Stimulated activated CD8-positive, alpha-beta memory T cell treated with anti-CD3 and anti-CD28 coated beads, Interleukin-4, amount 100 ng/mL, for 24 hours (primary cell): Measurements from ENCODE around the gene SLC22A23.
"Not testable (repeated sequence)": the region's sequence is repeated elsewhere in the genome, so short reads cannot be mapped to it uniquely, and the experiment has no call there.

Source experiments
- DNase-seq: peaks from one replicate; pipeline ENCODE4 v3.0.0-alpha.2; 2020; ENCODE audit warnings: low read depth

The SLC22A23 gene

DNA sequence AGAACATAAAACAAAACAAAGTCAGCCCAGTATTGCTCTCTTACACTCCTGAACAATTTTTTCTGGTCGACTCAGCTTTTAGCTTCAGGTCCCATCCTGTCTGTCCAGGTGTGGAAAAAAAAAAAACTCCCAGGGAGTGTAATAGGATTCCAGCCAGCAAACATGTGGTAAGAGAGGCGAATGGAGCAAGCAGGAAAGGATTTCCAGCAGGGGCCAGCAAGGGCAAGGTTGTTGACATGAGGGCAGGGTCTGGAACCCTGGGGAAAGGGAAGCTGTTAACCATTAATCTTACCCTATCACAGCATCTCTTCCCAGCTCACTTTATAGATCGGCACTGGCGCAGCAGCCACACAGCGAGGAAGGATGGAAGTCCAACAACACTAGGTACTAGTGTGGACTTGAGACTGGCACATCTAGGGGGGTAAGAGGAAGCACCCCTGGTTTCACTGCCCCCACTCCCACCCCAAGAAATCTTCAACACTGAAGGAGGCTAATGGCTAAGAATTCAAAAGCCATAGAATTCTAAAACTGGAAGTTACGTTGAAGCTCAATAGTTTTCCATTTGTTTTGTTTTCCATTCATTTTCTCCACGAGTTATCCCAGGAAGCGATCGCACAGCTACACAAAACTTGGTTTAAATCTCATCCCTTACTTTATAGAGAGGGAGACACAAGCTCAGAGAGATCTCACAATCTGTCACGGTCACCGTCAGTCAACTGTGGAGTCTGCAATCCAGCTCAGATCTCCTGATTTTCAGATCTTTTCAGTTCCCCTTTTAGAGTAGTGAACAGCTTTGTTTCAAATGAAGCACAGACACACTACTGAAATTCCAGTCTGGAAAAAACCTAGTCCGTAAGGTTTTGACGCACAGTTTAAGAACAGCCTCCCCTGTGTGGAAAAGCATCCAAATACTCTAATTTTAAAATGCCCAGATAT is 53.3 kb downstream of the SLC22A23 start:
- DNase-seq = no peak

DNA sequence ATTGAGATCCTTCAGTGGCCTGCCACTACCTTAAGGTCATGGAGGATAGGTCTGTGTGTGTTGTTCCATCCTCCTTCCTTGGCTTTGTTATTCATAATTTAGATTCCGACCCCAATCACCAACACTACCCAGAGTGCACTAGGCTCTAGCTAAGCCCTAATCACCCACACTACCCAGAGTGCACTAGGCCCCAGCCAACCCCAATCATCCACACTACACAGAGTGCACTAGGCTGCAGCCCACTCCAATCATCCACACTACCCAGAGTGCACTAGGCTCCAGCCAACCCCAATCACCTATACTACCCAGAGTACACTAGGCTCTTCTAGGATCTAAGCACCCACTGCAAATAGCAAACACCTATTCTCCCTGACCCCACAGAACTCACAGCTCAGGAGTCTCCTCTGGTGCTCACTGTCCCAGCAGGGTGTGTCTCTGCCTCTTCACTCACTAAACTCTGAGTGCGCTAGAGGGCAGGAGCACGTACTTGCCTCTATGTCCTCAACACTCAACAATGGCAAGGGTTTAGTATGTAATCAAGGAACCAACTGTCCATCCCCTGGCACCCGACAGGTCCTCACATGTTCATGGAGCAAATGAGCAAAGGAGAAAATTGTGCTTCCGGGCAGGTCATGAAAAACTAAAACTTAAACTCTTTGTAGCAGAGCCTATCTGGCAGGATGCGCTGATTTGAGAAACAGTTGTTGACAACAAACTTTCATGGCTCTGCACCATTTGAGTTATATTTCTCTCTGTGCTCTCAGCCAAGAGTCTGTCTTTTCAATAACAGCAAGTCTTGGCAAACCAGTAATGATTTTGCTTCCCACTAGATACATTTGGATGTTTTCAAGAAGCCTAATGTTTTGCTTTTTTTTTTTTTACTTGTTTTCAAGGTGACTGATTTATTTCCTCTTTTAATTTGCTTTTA is 54.3 kb downstream of the SLC22A23 start:
- no peak for DNase-seq

DNA sequence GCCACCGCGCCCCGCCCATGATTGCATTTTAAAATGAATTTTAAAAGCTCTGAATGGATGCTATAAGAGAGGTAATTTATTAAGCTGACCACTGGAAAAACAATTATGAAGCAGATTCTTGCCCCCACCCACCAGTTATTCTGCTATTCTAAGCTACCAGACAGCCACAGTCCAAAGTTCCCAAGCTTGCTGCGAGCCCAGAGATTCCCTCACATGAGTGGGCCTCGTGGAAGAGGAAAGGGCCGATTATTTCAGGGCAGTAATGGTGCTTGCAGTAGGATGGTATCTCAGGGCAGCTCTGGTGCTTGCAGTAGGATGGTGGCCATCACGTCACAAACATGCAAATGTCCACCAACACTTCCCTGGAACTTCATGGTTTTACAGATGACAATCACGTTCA is 56.7 kb downstream of the SLC22A23 start:
- DNase-seq = no peak

DNA sequence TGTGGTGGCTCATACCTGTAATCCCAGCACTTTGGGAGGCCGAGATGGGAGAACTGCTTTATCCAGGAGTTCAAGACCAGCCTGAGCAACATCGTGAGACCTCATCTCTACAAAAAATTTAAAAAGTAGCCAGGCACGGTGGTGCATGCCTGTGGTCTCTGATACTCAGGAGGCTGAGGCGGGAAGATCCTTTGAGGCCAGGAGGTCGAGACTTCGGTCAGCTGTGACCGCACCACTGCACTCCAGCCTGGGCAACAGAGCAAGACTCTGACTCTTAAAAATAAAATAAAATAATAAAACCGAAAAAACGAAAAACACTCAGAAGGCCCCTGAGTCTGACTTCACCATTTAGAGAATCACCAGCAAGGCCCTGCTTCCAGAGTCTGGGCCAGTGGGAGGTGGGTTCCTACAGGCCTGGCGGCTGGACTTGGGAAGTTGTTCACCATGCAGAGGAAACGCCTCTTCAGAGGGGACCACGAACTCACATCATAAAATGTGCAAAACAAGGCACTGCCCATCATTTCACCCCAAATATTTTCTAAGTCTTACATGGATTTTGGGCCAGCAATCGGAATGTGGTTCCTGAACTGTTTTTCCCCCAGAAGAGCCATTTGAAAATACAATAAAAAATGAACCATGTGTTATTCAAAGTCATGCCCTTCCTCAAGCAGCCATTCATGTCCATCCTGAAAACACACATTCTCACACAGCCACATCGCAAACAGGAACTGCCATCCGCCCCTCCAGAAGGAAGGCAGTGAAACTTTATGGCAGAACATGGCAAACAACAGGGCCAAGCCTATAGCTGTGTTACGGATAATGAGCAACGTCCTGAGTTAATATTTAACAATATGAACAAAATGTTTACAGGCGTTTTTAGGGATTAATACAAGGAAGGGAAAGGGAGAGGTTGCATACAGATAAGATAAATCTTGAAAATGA is 57.8 kb downstream of the SLC22A23 start:
- no peak for DNase-seq

DNA sequence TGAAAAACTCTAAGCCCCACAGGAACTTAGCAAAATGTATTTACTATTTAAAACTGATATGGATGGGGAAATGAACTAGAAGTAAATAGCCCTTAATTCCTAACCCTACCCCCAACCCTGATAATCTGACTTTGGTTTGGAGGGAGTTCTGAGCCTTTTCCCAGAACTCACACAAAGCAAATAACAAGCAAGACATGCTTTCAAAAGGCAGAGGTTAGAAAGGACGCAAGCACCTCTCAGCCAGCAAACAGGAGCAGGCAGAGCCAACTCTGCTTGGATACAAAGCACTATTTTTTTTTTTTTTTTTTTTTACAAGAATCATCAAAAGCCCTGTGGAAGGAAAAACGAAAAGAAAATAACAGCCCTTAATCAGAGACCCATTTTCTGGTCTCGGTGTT is 58.7 kb downstream of the SLC22A23 start:
- no peak for DNase-seq

DNA sequence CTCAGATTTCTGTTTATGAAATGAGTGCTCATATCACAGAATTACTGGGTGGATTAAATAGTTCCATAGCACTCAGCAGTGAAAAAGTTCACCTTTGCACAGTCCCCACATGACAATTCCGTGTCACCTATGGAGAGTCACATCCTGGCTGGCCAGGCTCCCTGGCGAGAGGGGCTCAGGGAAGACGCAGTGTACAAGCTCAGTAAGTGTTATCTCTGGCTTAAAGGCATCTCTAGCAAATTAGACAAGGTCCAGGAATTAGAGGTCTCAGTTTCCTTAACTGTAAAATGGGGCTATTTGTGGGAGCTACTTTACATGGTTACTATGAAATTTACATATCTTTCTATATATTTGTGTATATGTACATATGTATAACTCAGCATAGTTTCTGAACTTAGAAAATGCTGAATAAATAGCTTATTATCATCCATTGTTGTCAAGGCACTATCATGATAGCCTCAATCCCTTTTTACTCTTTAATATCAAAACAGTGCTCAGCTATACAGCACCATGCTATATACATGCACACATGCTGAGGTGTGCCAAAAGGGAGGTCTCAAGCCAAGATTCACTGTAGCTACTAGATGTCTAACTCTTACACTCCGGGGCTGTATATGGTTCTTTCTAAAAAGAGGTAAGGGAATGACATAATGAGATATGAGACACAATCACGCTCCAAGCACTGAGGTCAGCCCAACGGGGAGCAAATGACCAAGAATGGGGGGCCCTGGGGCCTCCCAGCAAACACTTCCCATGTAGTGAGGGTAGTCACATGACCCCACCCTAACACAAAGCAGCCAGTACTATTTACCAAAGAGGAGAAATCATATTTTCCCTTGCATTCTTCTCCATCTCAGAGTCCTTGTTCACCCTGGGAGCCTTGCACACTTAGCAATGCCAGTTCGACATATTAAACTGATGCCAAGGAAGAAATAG is 59.4 kb downstream of the SLC22A23 start:
- DNase-seq = no peak

DNA sequence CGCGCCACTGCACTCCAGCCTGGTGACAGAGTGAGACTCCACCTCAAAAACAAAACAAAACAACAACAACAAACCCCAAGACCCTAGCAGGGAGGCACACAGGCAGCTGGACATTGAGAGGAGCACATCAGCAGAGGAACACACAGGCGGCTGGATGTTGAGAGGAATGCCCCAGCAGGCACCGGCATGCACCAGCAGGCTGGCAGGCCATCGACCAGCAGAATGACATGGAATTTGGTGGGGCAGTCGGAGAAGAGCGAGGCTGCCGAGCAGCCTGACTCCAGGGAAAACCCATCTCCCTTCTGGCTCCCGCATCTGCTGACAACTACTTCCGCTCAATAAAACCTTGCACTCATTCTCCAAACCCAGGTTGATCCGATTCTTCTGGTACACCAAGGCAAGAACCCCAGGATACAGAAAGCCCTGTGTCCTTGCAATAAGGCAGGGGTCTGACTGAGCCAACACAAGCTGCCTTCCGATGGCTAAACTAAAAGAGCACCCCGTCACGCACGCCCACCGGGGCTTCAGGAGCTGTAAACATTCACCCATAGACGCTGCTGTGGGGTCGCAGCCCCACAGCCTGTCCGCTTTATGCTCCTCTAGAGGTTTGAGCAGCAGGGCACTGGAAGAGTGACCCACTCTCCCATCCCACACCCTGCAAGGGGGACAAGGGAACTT is 60.2 kb downstream of the SLC22A23 start:
- no peak for DNase-seq

DNA sequence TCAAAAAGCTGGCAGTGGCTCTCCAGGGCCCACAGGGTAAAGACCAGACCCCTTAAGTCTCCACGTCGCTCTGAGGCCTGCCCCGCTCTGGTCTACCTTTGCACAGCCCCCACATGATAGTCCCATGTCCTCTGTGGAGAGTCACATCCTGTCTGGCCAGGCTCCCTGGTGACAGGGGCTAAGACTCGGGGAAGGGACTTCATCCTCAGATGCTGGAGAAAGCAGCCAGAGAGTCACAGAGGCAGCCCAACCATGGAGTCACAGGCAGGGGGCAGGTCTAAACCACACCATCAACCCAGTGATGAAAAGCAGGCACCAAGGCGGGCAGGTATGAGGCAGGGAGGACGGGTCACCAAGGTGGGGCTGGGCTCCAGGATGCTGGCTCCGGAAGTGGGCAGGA is 62.2 kb downstream of the SLC22A23 start:
- DNase-seq = no peak

DNA sequence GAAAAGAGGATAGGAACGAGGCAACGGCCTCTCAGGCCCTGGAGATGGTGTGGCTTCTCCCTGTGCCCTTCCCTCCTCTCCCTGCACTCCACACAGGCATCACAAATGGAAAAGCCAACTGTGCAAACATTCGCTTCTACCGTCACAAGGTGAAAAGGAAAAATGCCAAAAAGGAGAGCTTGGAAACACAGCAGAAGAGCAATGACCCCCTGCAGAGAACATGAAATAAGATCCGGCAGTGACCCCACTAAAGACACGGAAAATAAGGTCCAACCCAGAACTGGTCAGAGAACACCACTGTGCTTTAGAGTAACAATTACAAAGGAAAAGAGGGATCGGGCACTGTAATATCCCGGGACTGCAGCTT is 63.0 kb downstream of the SLC22A23 start:
- DNase-seq = no peak

DNA sequence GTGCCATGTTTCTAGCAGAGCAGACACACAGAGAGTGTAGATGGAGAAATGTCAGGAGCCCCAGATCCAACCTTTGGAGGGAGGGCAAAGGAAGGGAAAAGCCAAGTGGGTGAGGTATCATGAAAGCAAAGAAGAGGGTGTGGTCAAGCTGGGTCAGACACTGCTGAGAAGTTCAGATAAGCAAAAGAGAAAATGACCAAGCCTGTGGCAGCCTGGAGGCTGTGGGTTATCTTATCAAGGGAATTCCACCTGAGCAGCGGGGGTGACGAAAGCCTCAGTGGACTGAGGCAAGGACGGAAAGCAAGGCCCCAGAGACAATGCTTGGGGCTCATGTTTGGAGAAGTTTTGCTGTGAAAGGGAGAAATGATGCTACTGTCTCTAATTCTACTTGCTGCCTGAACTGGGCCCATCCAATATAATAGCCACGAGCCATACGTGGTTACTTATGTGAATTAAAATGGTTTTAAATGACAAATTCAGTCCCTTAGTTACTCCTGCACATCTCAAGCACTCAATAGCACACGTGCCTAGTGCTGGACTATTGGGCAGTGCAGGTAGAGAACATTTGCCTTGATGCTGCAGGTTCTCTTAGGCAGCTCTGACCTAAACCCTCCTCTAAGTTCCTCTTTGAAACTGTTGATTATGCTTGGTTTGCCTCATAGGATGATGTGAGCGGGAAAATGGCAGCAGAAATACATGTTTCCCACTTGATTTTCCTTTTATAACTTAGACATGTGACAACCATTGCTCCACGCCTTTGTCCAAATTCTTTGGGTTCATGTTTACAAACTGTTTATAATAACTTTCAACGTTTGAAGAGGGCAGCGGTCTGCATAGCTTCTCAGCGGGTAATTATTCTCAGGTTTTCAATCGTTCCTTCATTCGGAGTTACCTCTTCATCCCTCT is 63.7 kb downstream of the SLC22A23 start:
- no peak for DNase-seq

DNA sequence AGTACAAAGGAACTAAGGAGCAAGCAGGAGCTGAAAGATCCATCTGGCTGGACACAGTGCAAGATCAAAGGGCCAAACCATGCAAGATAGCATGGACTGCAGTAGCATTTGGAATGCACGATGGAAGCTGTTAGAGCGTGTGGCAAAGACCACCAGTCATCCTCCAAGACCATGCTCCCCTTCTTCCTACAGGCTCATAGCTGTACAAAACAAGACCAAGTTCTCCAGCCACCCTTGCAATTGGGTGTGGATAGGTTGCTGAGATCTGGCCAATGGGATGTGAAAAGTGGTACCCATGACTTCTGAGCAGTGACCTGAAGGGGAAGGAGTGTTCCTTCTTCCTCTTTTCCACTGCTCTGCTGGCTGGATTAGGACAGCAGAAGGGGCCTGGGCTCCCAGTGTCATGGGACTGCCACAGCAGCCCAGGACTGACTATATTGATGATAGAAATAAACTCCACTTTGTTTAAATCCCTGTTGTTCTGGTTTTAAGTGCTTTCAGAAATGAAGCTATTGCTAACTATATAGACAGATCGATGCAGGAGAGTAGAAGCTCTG is 64.9 kb downstream of the SLC22A23 start:
- no peak for DNase-seq

DNA sequence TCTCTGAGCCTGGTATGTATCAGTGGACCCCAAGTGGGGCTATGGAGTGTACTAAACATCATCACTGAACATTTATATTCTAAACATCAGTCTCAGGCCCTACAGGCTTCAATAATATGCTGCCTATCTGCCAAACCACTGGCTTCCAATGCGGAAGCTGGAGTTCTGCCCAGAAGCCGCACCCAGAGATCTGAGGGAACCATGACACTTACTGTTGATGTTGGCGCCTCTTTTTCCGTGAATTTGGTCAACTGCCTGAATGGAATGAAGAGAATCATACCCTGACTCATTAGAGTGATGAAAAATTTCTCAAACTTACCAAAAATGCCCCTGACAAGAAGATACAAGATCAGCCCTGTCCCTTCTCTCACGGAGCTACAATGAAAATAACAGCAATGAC is 66.2 kb downstream of the SLC22A23 start:
- DNase-seq = no peak

DNA sequence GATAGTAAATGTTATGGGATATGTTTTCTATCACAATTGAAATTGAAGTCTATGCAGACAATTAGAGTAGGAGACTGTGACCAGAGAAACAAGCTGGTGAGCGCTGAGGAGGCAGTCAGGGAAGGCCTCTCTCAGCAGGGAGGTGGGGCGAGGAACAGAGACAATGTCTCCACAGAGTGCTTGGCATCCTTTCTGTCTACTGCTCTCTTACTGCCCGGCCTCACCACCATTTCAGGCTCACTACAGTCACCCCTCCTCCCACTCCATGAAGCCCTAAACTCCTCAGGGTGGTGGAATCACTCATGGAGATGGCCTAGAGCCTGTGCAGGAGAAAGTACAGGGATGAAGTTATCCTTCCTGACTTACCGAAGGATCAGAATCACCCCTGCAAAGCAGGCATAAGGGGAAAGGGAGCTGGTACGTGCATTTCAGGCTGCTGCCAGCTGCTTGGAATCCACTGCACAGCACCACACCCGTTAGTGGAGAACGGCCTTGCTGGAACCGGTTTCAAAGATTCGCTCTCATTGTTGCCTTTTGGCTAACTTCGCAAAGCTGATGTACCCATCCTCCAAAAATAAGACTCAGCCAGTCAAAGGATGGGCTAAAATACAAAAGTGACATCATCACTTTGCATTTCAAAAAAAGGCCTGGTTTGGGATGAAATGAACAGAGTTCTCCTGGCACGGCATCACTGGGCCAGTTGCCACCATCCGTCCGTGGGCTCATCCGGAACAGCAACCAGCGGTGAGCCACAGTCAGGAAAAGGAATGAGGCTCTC is 67.3 kb downstream of the SLC22A23 start:
- no peak for DNase-seq

DNA sequence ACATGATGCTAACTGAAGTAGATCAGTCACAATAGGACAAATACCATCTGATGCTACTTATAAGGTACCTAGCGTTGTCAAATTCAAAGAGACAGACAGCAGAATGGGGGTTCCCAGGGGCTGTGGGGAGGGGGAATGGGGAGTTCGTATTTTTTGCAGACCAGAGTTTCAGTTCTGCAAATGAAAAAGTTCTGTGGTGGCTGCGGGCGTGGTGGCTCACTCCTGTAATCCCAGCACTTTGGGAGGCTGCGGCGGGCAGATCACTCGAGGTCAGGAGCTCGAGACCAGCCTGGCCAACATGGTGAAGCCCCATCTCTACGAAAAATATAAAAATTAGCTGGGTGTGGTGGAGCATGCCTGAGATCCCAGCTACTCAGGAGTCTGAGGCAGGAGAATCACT is 68.1 kb downstream of the SLC22A23 start:
- no peak for DNase-seq

DNA sequence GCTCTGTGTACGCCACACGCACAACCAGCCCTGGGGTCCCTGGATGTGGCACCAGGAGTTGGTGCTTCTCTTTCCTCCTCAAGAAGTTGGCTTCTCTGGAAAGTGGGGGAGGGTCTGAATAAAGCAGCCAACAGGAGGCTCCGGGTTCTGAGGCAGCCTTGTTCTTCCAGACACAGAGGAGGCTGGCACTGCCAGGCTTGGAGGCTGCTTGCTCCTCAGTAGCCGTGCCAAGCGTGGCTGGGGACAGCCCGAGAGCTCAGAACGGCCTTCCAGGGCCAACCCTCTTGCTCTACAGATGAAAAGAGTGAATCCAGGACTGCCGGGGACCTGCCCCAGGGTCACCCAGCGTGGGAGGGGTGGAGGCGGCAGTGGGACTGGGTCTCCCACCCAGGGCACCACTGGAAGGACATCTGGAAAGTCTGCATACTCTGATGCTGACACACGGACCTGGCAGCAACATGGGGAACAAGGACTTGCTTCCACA is 70.4 kb downstream of the SLC22A23 start:
- no peak for DNase-seq

DNA sequence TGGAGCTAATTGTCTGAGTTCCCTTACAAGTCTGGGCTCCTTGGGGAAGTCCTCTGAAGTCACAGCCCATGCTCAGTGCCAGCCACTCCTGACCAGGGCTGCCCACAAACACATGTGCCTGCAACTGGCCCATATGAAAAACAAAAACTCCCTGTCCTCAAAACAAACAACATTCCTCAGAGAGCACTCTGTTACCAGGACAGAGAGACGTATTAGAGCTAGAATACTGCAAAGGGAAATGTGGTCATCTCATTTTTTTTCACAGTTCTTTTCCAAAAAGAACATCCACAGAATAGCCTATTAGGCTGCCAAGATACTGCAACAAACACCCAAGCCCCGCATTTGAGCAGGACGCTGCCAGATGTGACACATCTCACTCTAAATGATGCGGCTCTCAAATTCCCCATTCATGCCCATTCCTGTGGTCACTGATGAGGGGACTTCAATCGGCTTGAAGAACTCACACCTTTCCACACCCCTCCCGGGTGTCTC is 71.1 kb downstream of the SLC22A23 start:
- no peak for DNase-seq

DNA sequence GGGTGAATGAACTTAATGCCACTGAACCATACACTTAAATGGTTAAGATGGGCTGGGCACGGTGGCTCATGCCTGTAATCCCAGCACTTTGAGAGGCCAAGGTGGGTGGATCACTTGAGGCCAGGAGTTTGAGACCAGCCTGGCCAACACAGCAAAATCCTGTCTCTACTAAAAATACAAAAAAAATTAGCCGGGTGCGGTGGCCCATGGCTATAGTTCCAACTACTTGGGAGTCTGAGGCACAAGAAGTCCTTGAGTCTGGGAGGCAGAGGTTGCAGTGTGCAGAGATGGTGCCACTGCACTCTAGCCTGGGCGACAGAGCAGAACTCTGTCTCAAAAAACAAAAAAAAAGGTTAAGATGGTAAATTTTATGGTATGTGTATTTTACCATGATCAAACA is 71.7 kb downstream of the SLC22A23 start:
- not testable (repeated sequence) for DNase-seq
